GM21390 (cell line): ENCODE results near the gene PSMB11.

Source experiments
- ATAC-seq: cut with Tn5 transposase; IDR thresholded peaks from one replicate; pipeline ENCODE4 v1.9.1; 2021; ENCODE audit not compliant: unreplicated experiment

The PSMB11 gene

DNA sequence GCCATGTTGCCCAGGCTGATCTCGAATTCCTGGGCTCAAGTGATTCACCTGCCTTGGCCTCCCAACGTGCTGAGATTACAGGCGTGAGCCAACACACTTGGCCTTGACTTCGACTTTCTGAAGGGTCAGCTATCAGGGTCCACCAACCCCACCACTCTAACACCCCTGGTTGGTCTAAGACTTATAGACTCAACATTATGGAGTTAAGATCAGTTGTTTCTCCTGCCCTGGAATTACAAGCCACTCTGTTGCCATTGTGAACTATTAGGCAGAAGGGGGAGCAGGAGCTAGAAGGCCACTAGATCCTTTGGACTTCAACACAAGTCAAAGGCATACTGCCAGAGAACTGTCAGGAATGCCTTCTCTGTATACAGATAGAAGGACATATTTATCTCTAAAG lies 1.9 kb upstream of the PSMB11 start:
- ATAC-seq, result no peak

DNA sequence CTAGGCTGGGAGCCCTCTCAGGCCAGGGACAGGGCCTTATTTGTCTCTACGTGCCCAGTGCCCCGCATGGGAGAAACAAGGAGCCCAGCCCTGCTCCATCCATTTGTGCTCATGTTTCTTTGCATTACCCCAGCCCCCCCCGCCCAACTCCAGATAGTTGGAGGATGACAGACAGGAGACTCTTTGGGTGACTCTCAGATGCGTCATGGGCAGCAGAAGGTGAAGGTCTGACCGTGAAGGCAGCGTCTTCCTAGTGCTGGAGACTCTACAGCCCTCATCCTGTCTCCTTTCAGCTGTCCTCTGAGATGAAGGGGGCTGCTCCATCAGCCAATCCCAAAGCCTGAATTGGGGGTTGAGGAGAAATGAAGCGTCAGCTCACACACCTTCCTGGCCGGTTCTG lies 283 bp upstream of the PSMB11 start:
- no peak for ATAC-seq

DNA sequence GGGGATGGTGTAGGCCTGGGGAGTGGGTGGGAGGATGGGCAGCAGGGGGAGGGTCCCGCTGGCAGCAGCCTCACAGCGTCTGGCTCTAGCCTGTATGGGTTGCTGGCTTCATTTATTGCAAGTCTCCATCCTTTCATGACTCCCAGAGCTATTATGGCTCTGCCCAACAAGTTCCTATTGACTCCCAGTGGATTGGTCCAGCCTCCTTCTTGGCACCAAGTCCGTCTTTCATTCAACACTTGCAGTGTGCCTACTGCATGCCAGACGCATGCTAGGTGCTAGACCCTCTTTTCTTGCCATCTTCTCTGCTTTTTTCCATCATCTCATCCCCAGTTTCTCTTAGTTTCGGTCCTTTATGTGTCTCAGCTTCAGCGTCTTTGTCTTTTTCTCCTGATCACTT lies 1.1 kb downstream of the PSMB11 start:
- no peak for ATAC-seq

DNA sequence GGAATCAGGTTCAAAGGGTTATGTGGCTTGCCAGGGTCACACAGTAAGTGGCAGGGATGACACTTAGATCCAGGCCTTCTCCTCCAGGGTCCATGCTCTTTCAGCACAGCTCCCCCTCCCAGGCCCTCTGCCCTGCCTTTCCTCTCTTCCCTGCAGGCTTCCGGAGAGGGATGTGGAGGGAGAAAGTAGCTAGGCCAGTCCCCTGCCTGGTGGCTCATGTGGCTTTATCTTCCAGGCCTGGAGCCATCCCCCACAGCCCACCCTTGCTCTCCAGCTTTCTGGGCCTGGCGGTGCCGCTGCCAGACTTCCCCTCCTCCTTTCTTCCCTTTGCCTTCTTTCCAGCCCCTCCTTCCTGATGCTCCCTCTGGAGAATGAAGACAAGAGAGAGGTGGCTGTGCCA lies 1.7 kb downstream of the PSMB11 start:
- no peak for ATAC-seq

DNA sequence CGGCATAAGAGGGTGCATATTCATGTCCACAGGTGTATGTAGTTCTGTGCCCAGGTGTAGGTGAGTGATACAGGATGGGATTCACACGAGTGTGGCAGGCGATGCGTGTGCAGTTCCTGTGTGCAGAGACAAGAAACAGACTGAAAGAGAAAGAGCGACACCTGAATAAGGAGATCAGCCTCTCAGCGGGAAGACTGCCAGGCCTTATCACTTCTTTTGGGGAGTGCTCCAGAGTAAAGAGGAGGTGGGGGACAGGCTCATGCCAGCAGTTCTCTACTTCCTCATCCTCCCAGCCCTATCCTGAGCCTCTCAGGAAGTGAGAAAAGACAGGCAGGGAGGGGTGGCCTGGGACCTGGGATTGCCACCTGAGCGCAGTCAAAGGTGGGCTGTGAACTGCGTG lies 2.8 kb downstream of the PSMB11 start:
- no peak for ATAC-seq

DNA sequence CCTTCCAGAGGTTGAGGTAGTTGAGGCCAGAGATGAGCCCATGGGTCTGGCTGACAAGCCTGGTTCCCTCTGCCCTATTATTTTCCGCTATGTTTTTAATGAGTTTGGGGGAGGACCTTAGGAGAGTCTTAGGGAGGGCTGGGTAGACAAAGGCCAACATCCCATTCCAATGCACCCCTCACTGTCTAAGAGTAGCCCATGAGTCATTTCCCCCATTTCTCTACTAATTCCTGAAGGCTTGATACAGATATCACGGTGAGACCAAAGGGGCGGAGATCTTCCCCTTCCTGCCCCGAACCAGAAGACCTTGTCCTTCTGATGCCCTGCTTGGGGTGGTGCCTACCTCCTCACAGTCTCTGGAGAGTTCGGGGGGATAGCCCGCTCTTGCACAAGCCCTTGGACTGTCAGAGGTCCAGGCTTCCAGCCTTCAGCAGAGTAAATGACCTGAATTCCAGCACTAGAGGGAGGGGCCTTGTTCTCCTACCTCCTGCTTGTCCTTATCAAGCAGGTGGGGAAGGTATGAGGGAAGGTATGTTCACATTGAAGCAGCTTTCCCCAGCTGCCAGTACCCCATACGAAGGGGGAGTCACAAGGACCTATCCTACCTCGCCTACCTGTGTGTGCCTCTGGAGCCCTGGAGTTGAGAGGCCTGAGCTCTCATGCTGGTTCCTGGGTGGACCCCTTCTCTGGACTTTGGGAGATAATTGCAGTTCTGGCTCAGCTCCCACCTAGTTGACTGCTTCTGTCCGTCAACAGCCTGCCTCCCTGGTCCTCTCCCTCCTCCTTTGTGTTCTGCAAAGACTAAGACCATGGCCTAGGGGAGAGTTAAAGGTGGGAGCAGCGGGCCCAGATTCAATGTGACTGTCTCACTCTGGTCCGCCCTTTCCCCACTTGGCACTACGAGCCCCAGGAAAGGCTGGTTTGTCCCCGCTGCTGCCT lies 3.7 kb downstream of the PSMB11 start:
- no peak for ATAC-seq

DNA sequence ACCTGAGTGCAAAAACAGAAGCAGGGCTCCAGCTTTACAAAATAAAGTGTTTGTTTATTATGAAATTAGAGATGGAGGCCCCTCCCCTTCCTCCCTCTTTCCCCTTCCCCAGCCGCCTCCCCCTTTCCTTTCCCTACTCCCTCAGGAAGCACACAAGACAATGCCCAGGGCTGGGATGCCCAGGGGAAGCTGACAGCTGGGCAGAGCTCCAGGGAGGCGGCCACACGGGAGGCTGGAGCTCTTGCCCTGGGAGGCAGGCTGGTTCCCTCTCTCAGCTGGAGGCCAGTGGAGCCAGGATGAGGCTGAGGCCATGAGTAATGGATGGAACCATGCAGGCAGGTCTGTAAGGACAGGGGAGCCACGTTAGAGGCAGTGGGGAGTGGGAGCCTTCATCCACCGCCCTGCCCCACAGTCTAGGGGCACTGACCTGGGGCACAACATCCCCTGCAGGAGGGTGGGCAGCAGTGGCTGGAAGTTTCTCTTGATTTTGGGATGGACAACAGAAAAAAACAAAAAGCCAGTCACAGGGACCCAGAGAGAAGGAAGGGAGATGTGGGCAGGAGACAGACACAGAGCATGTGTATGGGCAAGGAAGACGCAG lies 5.1 kb downstream of the PSMB11 start:
- no peak for ATAC-seq

DNA sequence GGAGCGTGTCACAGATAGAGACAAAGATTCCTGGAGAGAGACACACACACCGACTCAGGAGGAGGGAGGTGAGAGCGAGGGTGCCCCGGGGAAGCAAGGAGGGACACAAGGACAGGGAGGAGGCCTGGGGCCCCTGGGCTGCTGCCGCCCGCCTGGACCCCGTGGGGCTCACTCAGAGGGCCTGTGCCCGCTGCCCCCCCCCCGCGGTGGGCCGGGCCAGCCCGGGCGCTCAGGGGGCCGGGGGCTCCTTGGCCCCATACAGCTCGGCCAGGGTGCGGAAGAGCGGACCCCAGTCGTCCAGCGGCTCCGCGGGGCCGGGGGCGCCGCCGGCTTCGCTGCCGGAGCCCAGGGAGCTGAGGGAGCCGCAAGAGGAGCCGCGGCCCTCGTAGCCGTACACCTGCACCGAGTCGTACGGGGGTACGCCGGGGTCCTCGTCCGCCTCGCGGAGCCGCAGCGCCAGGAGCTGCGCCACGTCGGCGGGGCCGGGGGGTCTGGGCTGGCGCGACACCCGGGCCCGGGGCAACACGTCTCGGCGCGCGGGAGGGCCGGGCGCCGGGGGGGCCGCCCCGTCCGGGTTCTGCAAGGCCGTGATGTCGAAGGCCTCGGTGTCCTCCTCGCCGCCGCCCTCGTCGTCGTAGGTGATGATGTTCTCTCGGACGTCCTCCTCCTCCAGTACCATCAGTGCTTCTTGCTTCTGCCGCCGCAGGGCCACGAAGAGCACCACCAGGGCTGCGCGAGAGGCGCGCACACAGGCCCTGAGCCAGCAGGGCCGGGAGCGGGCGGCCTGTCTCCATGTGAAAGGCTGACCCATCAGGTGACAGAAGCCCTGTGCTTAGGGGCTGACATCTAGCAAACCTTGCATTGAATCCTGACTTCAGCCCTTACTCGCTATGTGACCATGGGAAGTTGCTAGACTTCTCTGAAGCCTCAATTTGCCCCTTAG lies 6.0 kb downstream of the PSMB11 start:
- no peak for ATAC-seq

DNA sequence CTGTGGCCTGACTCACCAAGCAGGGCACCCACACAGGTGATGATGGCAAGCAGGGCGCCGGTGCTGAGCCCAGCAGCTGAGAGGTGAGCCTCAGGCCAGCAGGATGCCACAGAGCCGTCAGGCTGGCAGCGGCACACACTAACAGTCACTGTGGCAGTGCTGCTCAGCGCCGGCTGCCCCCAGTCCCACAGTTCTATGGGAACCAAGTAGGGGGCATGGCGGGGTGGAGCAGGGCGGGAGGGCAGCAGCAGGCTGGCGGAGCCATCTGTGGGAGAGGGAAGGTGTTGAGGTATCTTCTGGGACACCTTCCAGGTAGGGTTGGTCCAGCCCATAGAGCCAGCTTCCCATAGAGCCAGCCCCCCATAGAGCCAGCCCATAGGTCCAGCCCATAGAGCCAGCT lies 7.0 kb downstream of the PSMB11 start:
- no peak for ATAC-seq

DNA sequence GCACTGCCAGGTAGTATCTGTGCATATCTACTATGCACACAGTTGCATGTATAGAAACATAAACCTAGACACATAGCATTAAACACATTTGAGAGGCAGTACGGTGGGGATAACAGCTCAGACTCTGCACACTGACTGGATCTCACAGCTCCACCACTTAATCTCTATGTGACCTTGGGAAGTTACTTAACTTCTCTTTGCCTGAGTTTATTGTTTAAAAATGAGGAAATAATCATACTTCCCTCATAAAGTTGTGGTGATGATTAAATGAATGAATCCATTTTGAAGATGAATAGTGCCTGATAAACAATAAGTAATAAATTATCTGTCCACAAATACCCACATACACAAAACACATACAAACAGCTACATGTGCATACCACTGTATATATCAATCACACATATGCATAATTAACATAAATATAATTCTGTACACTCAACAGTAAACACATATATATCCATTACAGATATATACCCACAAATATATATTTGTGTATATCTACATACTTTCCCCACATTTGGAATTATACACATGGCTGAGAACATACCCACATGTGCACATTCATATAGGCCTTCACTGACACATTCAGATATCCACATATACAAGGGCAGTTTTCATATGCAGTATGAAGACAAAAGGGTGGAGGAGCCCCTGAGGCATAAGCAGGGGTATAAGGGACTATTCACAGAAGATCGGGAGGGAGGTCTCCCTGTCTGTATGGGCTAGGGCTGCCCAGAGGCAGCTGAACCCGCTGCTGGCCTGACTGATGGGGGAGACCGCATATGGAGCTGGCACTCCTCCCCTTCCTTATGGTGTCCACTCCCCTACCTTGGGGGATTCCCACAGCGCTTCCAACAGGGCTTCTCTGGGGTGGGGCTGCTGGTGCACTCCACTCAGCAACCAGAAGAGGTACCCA lies 9.4 kb downstream of the PSMB11 start:
- ATAC-seq, result no peak

DNA sequence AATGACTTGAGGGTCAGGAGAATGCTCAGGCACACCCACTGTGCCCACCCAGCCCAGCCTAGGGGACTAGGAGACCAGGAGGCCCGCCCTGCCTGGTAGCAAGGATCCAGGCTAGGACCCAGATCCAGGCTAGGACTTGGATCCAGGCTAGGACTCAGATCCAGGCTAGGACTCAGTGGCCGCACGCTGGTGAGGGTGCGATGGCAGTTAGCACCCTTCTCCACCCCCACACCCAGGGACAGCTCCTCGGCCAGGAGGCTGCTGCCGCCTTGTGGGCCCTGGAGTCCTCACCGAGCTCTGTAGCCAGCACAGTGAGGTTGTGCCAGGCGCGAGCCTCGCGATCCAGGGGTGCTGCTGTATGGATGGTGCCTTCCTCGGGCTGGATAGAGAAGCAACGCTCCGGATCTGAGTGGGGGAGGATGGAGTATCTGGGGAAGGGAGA lies 10.2 kb downstream of the PSMB11 start:
- ATAC-seq, result no peak

DNA sequence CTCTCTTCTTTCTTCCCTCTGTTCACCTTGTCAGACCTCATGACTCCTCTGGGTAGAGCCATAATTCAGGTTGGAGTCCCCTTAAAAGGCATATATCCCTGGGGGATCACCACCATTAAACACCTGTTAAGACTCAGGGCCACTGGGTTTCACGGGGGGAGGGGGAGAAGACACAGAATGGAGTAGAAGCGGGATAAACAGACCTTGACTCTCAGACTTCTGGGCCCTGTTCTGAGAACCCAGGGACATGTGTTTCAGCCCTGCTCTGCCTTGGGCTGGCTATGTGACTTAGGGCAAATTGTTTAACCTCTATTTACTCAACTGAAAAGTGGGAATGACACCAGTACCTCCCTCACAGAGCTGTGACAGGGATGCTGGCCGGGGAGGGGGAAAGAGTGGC lies 10.7 kb downstream of the PSMB11 start:
- no peak for ATAC-seq

DNA sequence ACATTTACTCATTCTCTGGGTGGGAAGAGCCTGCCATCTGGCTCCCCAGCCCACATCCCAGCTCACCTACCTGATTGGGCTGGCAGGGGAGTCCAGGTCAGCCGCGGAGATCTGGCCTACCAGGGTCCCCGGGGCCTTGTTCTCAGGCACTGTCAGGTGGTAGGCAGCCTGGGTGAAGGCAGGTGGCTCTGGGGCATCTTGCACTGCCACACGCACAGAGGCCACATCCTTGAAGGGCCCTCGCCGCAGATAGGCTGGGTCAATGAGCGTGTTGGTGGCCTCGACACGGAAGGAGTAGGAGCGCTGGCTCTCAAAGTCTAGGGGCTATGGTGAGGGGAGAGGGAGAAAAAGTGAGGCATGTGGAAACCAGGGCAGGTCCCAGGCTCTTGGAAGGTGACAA lies 11.4 kb downstream of the PSMB11 start:
- ATAC-seq, result no peak

DNA sequence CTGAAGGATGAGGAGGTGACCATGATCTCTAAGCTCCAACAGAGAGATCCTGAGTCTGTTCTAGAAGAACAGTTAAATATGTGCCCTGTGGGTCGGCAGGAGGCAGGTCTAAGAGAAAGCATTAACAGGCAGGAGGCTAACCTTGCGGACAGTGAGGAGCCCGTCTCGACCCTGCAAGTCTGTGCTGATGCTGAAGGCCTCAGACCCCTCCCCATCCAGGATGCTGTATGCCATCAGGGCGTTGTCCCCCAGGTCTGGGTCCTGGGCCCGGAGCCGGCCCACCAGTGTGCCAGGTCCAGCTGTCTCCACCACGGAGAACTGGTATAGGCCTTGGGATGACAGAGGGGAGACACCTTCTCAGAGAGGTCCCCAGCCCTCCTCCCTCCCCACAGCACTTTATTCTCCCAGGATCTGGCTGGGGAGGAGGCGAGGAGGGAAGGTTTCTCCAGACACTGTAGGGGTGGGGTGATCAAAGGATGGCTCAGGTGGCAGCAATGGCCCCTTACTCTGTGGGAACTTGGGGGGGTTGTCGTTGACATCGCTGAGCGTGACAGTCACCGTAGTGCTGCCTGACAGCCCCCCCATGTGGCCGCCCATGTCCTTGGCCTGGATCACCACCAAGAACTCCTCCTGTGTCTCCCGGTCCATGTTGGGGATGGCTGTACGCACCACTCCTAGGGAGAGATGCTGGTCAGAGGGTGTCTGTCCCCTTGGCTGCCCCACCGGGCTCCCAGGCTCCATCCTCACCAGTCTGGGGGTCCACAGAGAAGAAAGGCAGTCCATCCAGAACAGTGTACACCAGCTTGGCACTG lies 12.2 kb downstream of the PSMB11 start:
- ATAC-seq, result no peak

DNA sequence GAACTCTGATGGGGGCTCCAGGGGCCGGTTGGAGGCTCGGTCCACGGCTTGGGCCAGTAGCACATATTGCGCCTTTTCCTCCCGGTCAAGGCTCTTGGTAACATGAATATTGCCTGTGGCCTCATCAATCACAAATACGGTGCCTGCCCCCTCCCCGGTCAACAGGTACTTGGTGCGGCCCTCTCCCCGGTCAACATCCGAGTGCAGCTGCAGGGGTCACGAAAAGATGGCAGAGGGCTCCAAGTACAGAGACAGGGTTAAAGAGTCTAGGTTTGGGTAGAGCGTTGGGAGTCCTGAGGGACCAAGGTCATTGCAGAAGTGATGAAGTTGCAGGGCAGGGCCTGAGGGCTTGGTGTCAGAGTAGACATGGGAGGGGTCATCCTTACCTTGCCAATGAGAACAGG lies 13.1 kb downstream of the PSMB11 start:
- no peak for ATAC-seq

DNA sequence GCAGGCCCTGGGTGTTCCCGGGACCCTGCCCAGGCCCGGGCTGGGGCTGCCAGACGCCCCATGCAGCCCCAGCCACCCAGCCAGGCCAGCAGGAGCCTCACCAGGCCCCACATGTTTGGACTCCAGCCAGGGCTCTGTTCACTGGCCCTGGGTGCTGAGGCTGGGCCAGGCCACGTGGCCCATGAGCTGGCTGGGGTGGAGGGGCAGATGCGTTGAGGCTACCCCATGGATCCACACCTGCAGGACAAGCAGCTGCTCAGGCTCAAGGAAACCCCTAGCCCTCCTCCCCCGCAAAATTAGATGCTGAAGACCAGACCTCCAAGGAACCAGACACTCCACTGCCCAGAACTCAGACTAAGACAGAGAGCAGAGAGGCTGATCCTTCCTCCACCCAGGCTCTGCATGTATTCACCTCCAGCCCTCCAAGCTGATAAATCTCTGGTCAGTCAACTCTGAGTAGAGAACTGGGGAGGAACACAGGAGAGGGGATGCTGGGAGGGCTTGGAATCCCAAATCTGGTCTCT lies 13.7 kb downstream of the PSMB11 start:
- no peak for ATAC-seq

DNA sequence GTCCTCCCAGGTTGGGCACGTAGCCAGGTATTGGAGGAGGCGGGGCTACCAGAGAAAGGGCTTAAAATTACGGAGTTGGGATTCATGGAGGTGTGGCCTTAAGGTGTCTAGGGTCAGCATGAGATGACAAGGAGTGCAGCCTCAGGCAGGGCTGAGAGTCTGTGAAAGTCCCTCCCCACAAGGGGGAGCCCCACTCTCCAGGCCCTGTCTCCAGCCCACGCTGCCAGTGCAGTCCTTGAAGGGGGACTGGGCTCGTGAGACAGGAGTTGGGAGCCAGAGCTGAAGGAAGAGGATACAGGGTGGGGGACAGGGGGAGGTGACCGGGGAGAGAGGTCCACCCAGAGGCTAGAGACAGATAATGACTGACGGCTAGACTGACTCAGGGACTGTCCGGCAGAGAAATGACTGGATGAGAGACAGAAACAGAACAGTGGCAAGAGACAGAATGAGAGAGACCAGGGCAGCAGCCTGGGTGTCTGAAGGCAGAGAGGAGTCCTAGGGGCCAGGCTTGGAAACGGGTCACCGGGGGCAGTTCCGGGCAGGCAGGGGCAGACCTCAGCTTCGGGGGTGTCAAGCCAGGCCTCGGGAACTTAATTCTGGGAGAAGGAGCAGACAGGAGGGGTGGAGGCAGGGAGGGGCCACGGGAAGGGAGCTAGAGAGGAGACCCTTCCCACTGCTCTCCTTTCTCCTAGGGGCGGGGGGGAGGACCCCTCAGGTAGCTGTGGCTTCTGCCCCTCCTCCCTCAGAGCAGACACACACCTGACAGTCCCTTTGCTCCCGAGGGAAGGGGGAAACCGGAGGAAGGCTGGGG lies 14.3 kb downstream of the PSMB11 start:
- ATAC-seq, result peak; percentile 55

DNA sequence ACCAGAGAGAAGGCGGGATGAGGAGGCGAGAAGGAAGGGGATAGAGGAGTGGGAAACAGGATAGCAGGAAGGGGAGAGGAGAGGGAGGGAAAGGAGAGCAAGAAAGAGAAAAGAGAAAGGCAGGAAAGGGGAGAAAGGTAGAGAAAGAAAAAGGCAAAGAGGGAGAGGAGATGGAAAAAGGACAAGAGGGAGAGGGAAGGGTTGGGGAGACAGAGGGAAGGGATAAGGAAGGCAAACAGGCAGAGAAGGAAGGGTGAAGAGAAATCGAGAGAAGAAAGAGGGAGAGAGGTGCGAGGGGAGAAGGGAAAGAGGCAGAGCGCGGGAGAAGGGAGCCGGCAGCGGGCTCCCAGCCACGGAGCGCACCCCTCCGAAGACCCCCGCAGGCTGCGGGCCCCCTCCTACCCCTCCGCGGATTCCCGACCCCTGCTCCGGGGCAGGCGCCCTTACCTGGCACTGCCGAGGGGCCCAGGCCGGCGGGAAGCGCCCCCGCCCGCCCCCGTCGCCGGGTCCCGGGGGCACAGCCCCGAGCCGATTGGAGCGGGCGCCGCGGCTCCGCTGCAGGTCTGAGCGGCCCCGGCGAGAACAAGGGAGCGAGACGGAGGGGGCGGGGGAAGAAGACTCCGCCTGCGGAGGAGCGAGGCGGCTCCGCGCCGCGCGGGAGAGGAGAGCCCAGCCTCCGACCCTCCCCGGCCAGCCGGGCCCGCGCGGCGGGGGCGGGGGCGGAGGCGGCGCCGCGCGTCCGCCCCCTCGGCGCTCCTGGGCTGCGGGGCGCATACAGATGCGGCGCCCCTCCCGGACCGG lies 15.1 kb downstream of the PSMB11 start, which contains the start of gene CDH24:
CDH24 (minus strand) TSS at position 565 of the 801 bp plus-strand sequence. CDS start 1,787 bp downstream, outside the sequence.
- ATAC-seq, result no peak
